Bronchial epithelial cell (primary cell): Measurements from ENCODE around the gene DTWD2. TPM values are rescaled to one million over a fixed set of nuclear protein-coding genes. Genes with fewer than 3 reads are reported as not detected.

ENCODE experiments used
- DNase-seq: peaks from one replicate; pipeline ENCODE4 v3.0.0-alpha.2; 2010; ENCODE audit warnings: low read depth
- FAIRE-seq: peaks from 2 replicates; lab custom pipeline; 2011; peaks lifted over from hg19 to GRCh38; lab: Jason Lieb, UNC
- H3K27me3 ChIP-seq: 2 replicates; pipeline ENCODE4 v1.5.1; 2011; ENCODE audit warnings: low read length; ENCODE audit not compliant: control insufficient read depth, insufficient read depth
- H3K36me3 ChIP-seq: 2 replicates; pipeline ENCODE4 v1.5.1; 2011; ENCODE audit warnings: low read length; ENCODE audit not compliant: control insufficient read depth, insufficient read depth
- H3K4me3 ChIP-seq: 2 replicates; pipeline ENCODE4 v1.5.1; 2011; ENCODE audit warnings: mild to moderate bottlenecking, low read depth, low read length, control low read depth
- total RNA-seq: library from RNA; depleted of rRNA; stranded (reverse); fragments of >200 nt; gene quantifications from 2 replicates; pipeline ENCODE4 v1.2.1, GENCODE V29; 2014
- TF ChIP-seq, protein P1 (sequence below): IDR thresholded peaks from 2 replicates; pipeline ENCODE4 v1.5.1; 2011; ENCODE audit warnings: mild to moderate bottlenecking, moderate library complexity, low read length, control low read depth, inconsistent platforms; ENCODE audit not compliant: insufficient read depth, severe bottlenecking

The DTWD2 gene
- total RNA-seq, 1 donor from 2014 or later, result 4.2 TPM

DNA sequence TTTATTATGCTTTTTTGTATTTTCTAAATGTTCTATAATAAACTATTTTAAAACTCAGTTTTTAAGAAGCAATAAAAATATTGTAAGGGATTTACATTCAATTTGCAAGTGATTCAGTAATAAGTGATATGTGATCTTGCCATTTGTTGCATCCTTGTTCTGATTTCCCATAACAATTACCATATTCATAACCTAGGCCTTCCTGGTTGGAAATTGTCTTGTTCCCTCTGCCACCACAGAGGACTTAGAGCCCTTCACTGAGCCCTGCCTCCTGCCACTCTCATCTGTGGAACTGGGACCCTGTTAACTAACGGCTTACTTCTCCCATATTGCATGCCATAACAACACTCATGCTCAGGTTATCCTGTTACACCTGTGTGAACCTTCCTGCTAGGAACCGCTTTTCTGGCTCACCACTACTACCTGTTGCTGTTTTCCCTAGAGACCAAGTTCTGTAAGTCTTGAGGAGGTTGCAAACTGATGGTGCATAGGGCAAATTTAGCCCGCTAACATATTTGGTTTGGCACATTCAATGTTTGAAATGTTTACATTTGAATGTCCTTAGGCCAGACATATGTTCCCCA lies 32.9 kb upstream of the DTWD2 start:
- FAIRE-seq, result no peak
- Histone ChIP-seq H3K27me3 (no peaks in the 10 kb centered on the region), H3K36me3 (no peaks in the 10 kb centered on the region), H3K4me3 (no peak overlapping the region)
- DNase-seq, result no peak
- TF ChIP-seq, protein P1, sequence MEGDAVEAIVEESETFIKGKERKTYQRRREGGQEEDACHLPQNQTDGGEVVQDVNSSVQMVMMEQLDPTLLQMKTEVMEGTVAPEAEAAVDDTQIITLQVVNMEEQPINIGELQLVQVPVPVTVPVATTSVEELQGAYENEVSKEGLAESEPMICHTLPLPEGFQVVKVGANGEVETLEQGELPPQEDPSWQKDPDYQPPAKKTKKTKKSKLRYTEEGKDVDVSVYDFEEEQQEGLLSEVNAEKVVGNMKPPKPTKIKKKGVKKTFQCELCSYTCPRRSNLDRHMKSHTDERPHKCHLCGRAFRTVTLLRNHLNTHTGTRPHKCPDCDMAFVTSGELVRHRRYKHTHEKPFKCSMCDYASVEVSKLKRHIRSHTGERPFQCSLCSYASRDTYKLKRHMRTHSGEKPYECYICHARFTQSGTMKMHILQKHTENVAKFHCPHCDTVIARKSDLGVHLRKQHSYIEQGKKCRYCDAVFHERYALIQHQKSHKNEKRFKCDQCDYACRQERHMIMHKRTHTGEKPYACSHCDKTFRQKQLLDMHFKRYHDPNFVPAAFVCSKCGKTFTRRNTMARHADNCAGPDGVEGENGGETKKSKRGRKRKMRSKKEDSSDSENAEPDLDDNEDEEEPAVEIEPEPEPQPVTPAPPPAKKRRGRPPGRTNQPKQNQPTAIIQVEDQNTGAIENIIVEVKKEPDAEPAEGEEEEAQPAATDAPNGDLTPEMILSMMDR, result no peak

DNA sequence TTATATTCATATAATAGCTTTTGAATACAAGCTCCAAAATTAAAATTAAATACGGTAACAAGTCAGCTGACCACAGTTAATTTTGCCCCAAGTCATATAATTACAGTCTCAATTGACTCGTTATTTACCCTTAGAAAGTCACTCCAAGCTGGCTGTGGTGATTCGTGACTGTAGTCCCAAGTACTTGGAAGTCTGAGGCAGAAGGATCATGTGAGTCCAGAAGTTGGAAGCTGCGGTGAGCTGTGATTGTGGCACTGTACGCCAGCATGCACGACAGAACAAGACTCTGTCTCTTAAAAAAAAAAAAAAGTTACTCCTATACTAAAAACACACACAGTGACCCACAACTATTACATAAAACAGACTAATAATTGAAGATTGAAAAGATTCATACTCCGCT lies 31.6 kb upstream of the DTWD2 start:
- no peaks in the 10 kb centered on the region for H3K27me3 ChIP-seq
- H3K36me3 ChIP-seq, result no peaks in the 10 kb centered on the region
- no peak overlapping the region for H3K4me3 ChIP-seq
- TF ChIP-seq, protein P1, result no peak
- FAIRE-seq, result no peak
- DNase-seq, result no peak

DNA sequence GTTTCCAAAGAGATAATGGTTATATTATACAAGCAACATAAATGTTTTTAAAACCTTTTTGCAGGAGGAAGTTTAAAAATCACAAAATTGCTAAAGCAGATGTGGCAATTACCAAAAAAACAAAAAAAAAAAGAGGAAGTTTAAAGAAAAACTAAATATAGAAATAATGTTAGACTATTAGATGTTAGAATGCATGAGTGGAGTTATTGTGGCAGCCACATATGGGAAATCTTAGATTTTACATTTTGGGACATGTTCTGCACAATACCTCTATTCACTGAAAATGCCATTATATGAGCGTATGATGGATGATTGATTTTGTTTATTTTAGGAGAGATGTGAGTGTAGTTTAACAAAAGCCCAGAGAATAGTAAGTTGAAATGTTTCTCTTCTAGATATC lies 31.2 kb upstream of the DTWD2 start:
- H3K4me3 ChIP-seq, result no peak overlapping the region
- TF ChIP-seq, protein P1, result no peak
- no peaks in the 10 kb centered on the region for H3K36me3 ChIP-seq
- DNase-seq, result no peak
- no peaks in the 10 kb centered on the region for H3K27me3 ChIP-seq
- FAIRE-seq, result no peak

DNA sequence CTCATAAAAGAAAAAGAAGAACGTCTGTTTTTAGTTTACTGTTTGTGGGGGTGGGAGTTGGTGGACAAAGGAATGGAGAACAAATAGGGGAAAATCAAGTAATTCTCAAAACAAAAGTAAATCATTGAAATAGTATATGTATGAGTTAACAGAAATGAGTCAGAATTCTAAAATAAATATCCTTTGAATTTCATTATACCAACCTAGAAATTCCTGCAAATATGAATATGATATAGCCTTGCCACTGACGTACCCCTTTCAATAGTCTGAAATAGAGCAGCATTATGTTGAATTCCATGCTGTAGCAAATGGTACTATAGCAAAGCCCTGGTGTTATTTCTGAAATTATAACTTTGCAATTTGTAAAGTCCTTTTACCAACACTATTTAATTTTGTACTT lies 29.6 kb upstream of the DTWD2 start:
- TF ChIP-seq, protein P1, result no peak
- DNase-seq (no peak), FAIRE-seq (no peak)
- no peaks in the 10 kb centered on the region for H3K27me3 ChIP-seq
- H3K4me3 ChIP-seq, result no peak overlapping the region
- H3K36me3 ChIP-seq, result no peaks in the 10 kb centered on the region

DNA sequence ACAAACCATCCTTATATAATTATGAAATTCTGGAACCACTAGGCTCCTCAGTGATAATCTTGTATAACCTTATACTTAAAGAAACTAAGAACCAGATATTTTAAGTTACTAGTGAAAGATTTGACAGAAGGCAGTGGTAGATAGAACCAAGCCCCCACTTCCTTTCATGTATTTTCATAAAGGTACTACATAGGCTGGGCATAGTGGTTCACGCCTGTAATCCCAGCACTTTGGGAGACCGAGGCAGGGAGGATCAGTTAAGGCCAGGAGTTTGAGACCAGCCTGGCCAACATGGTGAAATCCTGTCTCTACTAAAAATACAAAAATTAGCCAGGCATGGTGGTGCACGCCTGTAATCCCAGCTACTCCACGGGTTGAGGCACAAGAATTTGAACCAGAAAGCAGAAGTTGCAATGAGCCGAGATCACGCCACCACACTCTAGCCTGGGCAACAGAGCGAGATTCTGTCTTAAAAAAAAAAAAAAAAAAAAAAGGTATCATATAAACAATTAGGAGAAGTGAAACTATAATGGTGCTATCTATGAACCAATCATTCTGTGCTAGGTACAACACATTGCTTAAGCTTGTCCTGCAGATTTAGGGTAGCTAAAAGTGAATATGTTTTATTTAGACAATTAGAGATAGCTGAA lies 27.9 kb upstream of the DTWD2 start:
- DNase-seq (no peak), FAIRE-seq (no peak)
- TF ChIP-seq, protein P1, result no peak

More for the DNA sequence above, 27.9 kb upstream of the DTWD2 start:
- Histone ChIP-seq H3K27me3 (no peaks in the 10 kb centered on the region), H3K36me3 (no peaks in the 10 kb centered on the region), H3K4me3 (no peak overlapping the region)
